Fibroblast of lung (primary cell): ENCODE measurements around the gene NCF4.

Experiments used
- EZH2 ChIP-seq: IDR thresholded peaks from 2 replicates; pipeline ENCODE4 v1.5.1; 2012; ENCODE audit warnings: low read length, control low read depth, mild to moderate bottlenecking; ENCODE audit errors: missing control alignments
- TF ChIP-seq, protein P1 (sequence below), 2 donors: IDR thresholded peaks in 1 of 2; conservative IDR thresholded peaks in 1 of 2; 1 replicate in 1 of 2; 2 replicates in 1 of 2; pipeline ENCODE4 v1.5.1; 2011 to 2012; ENCODE audit warnings: low read length in 2 of 2, control low read depth in 1 of 2, inconsistent platforms in 1 of 2, low read depth in 1 of 2, mild to moderate bottlenecking in 1 of 2

- no peak for TF ChIP-seq EZH2
- TF ChIP-seq, protein P1, sequence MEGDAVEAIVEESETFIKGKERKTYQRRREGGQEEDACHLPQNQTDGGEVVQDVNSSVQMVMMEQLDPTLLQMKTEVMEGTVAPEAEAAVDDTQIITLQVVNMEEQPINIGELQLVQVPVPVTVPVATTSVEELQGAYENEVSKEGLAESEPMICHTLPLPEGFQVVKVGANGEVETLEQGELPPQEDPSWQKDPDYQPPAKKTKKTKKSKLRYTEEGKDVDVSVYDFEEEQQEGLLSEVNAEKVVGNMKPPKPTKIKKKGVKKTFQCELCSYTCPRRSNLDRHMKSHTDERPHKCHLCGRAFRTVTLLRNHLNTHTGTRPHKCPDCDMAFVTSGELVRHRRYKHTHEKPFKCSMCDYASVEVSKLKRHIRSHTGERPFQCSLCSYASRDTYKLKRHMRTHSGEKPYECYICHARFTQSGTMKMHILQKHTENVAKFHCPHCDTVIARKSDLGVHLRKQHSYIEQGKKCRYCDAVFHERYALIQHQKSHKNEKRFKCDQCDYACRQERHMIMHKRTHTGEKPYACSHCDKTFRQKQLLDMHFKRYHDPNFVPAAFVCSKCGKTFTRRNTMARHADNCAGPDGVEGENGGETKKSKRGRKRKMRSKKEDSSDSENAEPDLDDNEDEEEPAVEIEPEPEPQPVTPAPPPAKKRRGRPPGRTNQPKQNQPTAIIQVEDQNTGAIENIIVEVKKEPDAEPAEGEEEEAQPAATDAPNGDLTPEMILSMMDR (conservative IDR thresholded peaks at IDR 0.05 in 1 of 2, IDR thresholded peaks at IDR 0.05 in 1 of 2; ENCODE audit: low read depth in 1 of 2, low read length in 2 of 2): no peak
Measured at GRCh38 chr22:36900225-36900624, 39.4 kb downstream of the NCF4 start.
